MG63 (cell line): ENCODE data around the gene UBE2O. TPM values are rescaled to one million over a fixed set of nuclear protein-coding genes. Genes with fewer than 3 reads are reported as not detected.
"Not testable (repeated sequence)": the region's sequence is repeated elsewhere in the genome, so short reads cannot be mapped to it uniquely, and the experiment has no call there.

ENCODE experiments used
- DNase-seq: peaks from one replicate; pipeline ENCODE4 v3.0.0-alpha.2; 2020
- H3K27me3 ChIP-seq: fragments of 250-450 bp; sonication (Bioruptor Pico); 2 replicates; pipeline ENCODE4 v1.5.1; 2020; ENCODE audit warnings: mild to moderate bottlenecking, moderate library complexity
- H3K36me3 ChIP-seq: fragments of 250-450 bp; sonication (Bioruptor Pico); 2 replicates; pipeline ENCODE4 v1.5.1; 2020; ENCODE audit warnings: mild to moderate bottlenecking, moderate library complexity
- H3K4me3 ChIP-seq: fragments of 250-450 bp; sonication (Bioruptor Pico); 2 replicates; pipeline ENCODE4 v1.5.1; 2020; ENCODE audit warnings: mild to moderate bottlenecking, moderate library complexity
- H3K9me3 ChIP-seq: fragments of 250-450 bp; sonication (Bioruptor Pico); 2 replicates; pipeline ENCODE4 v1.5.1; 2020; ENCODE audit warnings: mild to moderate bottlenecking, moderate library complexity
- total RNA-seq: library from RNA; depleted of rRNA; stranded (reverse); fragments of >200 nt; shearing (Covaris generic); gene quantifications from 2 replicates; pipeline ENCODE4 v1.2.3, GENCODE V29; 2014; ENCODE audit warnings: low replicate concordance

The UBE2O gene
- total RNA-seq, 1 experiment from 2014 or later, result 32.7 TPM

- H3K27me3 ChIP-seq, result no peaks in the 10 kb centered on the region
- no peaks in the 10 kb centered on the region for H3K36me3 ChIP-seq
- H3K4me3 ChIP-seq, result no peak overlapping the region
- no peaks in the 10 kb centered on the region for H3K9me3 ChIP-seq
- no peak for DNase-seq
Measured at GRCh38 chr17:76360461-76360860, 92.5 kb downstream of the UBE2O start.

- not testable (repeated sequence) for H3K36me3 ChIP-seq, DNase-seq, H3K27me3 ChIP-seq, H3K9me3 ChIP-seq, H3K4me3 ChIP-seq
Measured at GRCh38 chr17:76359776-76360175, 93.2 kb downstream of the UBE2O start.

GRCh38 chr17:76359375-76359774, 93.6 kb downstream of the UBE2O start:
- no peak overlapping the region for H3K4me3 ChIP-seq
- no peaks in the 10 kb centered on the region for H3K36me3 ChIP-seq
- no peak for DNase-seq
- H3K27me3 ChIP-seq, result no peaks in the 10 kb centered on the region
- H3K9me3 ChIP-seq, result no peaks in the 10 kb centered on the region

- H3K9me3 ChIP-seq, result no peaks in the 10 kb centered on the region
- H3K36me3 ChIP-seq, result no peaks in the 10 kb centered on the region
- H3K27me3 ChIP-seq, result no peaks in the 10 kb centered on the region
- DNase-seq, result no peak
- H3K4me3 ChIP-seq, result no peak overlapping the region
Measured at GRCh38 chr17:76357597-76358158, 95.3 kb downstream of the UBE2O start.

- no peak overlapping the region for H3K4me3 ChIP-seq
- H3K27me3 ChIP-seq, result no peaks in the 10 kb centered on the region
- H3K9me3 ChIP-seq, result no peaks in the 10 kb centered on the region
- no peak for DNase-seq
- H3K36me3 ChIP-seq, result no peaks in the 10 kb centered on the region
Measured at GRCh38 chr17:76356803-76357456, 96.0 kb downstream of the UBE2O start.

- no peak for DNase-seq
- H3K4me3 ChIP-seq, result no peak overlapping the region
- H3K9me3 ChIP-seq, result no peaks in the 10 kb centered on the region
- H3K36me3 ChIP-seq, result no peaks in the 10 kb centered on the region
- H3K27me3 ChIP-seq, result no peaks in the 10 kb centered on the region
Measured at GRCh38 chr17:76354747-76355310, 98.1 kb downstream of the UBE2O start.

GRCh38 chr17:76354317-76354729, 98.6 kb downstream of the UBE2O start:
- no peaks in the 10 kb centered on the region for H3K27me3 ChIP-seq
- no peaks in the 10 kb centered on the region for H3K36me3 ChIP-seq
- H3K9me3 ChIP-seq, result no peaks in the 10 kb centered on the region
- no peak for DNase-seq
- peak overlapping the region; percentile 62 for H3K4me3 ChIP-seq

GRCh38 chr17:76353599-76354316, 99.2 kb downstream of the UBE2O start, which contains the start of gene PRPSAP1:
TSS of gene PRPSAP1 (minus strand) at chr17:76353916. CDS start at chr17:76353703, 213 bp downstream.
- Histone ChIP-seq H3K9me3 (no peaks in the 10 kb centered on the region), H3K4me3 (peak within 1 kb of the TSS; percentile 62), H3K27me3 (no peaks in the 10 kb centered on the region), H3K36me3 (no peaks in the 10 kb centered on the region; the same call in 1 of the 2 replicates)
- peak; percentile 90 for DNase-seq

- no peaks in the 10 kb centered on the region; the same call in none of the 2 replicates for H3K36me3 ChIP-seq
- no peaks in the 10 kb centered on the region for H3K9me3 ChIP-seq
- H3K27me3 ChIP-seq, result no peaks in the 10 kb centered on the region
- H3K4me3 ChIP-seq, result peak overlapping the region; percentile 62
- DNase-seq, result peak; percentile 37
Measured at GRCh38 chr17:76353004-76353598, 99.9 kb downstream of the UBE2O start.

GRCh38 chr17:76351526-76352071, 101.4 kb downstream of the UBE2O start:
- no peak overlapping the region for H3K4me3 ChIP-seq
- H3K9me3 ChIP-seq, result no peaks in the 10 kb centered on the region
- no peaks in the 10 kb centered on the region for H3K27me3 ChIP-seq
- H3K36me3 ChIP-seq, result peaks cover 9% of the 10 kb centered on the region
- DNase-seq, result no peak

- peaks cover 17% of the 10 kb centered on the region for H3K36me3 ChIP-seq
- H3K4me3 ChIP-seq, result no peak overlapping the region
- H3K9me3 ChIP-seq, result no peaks in the 10 kb centered on the region
- no peaks in the 10 kb centered on the region for H3K27me3 ChIP-seq
- no peak for DNase-seq
Measured at GRCh38 chr17:76350463-76350862, 102.5 kb downstream of the UBE2O start.

GRCh38 chr17:76346936-76347335, 106.0 kb downstream of the UBE2O start:
- not testable (repeated sequence) for H3K27me3 ChIP-seq, H3K9me3 ChIP-seq, DNase-seq, H3K4me3 ChIP-seq
- H3K36me3 ChIP-seq, result peaks cover 23% of the 10 kb centered on the region

GRCh38 chr17:76345377-76345974, 107.5 kb downstream of the UBE2O start:
- Histone ChIP-seq H3K4me3 (no peak overlapping the region), H3K27me3 (no peaks in the 10 kb centered on the region), H3K9me3 (no peaks in the 10 kb centered on the region), H3K36me3 (peaks cover 23% of the 10 kb centered on the region)
- DNase-seq, result no peak

- H3K9me3 ChIP-seq, result no peaks in the 10 kb centered on the region
- no peak overlapping the region for H3K4me3 ChIP-seq
- DNase-seq, result no peak
- H3K27me3 ChIP-seq, result no peaks in the 10 kb centered on the region
- peaks cover 23% of the 10 kb centered on the region for H3K36me3 ChIP-seq
Measured at GRCh38 chr17:76343106-76343505, 109.8 kb downstream of the UBE2O start.

- H3K36me3 ChIP-seq, result peaks cover 16% of the 10 kb centered on the region
- no peaks in the 10 kb centered on the region for H3K9me3 ChIP-seq
- DNase-seq, result no peak
- H3K27me3 ChIP-seq, result no peaks in the 10 kb centered on the region
- H3K4me3 ChIP-seq, result no peak overlapping the region
Measured at GRCh38 chr17:76341301-76341700, 111.7 kb downstream of the UBE2O start.
